H1 (cell line): ENCODE results near the gene ZNF121. TPM values are rescaled to one million over a fixed set of nuclear protein-coding genes. Genes with fewer than 3 reads are reported as not detected.

ENCODE experiments used
- CTCF ChIA-PET: fragments of 300-600 bp; sonication (Branson Sonifier 250); formaldehyde crosslinking; loops from one replicate; lab custom pipeline; 2021; ENCODE audit not compliant: partially characterized antibody; lab: Charles Lee
- POLR2A ChIA-PET: fragments of 300-600 bp; sonication (Branson Sonifier 250); formaldehyde crosslinking; loops from one replicate; lab custom pipeline; 2021; ENCODE audit warnings: inconsistent platforms; ENCODE audit not compliant: partially characterized antibody; lab: Charles Lee
- DNase-seq, 2 experiments: peaks; one replicate each; pipeline versions ENCODE4 v3.0.0 to v3.0.0-alpha.2; 2010 to 2022; ENCODE audit warnings: low spot score in 2 of 2, low read depth in 1 of 2, mixed read lengths in 1 of 2
- FAIRE-seq: peaks from 2 replicates; lab custom pipeline; 2011; peaks lifted over from hg19 to GRCh38; lab: Jason Lieb, UNC
- H2AFZ ChIP-seq: 2 replicates; pipeline ENCODE4 v1.8.1; 2012; ENCODE audit warnings: low read length, inconsistent platforms
- H2AK5ac ChIP-seq: 2 replicates; pipeline ENCODE4 v1.6.1; 2013; ENCODE audit warnings: low read depth, low read length
- H2BK120ac ChIP-seq: replicated peaks from 2 replicates; pipeline ENCODE3; 2013; ENCODE audit warnings: low read depth, low read length, inconsistent platforms
- H2BK12ac ChIP-seq: 2 replicates; pipeline ENCODE4 v1.6.1; 2013; ENCODE audit warnings: low read depth, low read length
- H2BK15ac ChIP-seq: 2 replicates; pipeline ENCODE4 v1.6.1; 2013; ENCODE audit warnings: low read length
- H2BK20ac ChIP-seq: 2 replicates; pipeline ENCODE4 v1.6.1; 2013; ENCODE audit warnings: low read length
- H2BK5ac ChIP-seq: 2 replicates; pipeline ENCODE4 v1.6.1; 2013; ENCODE audit warnings: low read depth, low read length
- H3K14ac ChIP-seq: 2 replicates; pipeline ENCODE4 v1.6.1; 2013; ENCODE audit warnings: inconsistent platforms; ENCODE audit not compliant: insufficient read length
- H3K18ac ChIP-seq: 2 replicates; pipeline ENCODE4 v1.6.1; 2013; ENCODE audit warnings: low read length; ENCODE audit errors: extremely low read depth
- H3K23ac ChIP-seq: 2 replicates; pipeline ENCODE4 v1.6.1; 2013; ENCODE audit warnings: inconsistent platforms; ENCODE audit not compliant: insufficient read length
- H3K23me2 ChIP-seq: 2 replicates; pipeline ENCODE4 v1.6.1; 2013; ENCODE audit warnings: low read depth, low read length
- H3K27ac ChIP-seq: 2 replicates; pipeline ENCODE4 v1.6.1; 2011; ENCODE audit warnings: low read depth, low read length, inconsistent platforms
- H3K27me3 ChIP-seq, 4 experiments: replicated peaks in 1 of 4; 1 replicate in 1 of 4; 2 replicates in 3 of 4; pipeline versions ENCODE4 v1.6.1 to v1.8.1; 2011 to 2013; ENCODE audit warnings: low read length in 3 of 4, mild to moderate bottlenecking in 3 of 4, inconsistent platforms in 2 of 4, mixed read lengths in 2 of 4, moderate library complexity in 1 of 4; ENCODE audit not compliant: control insufficient read depth in 3 of 4, insufficient read depth in 3 of 4; ENCODE audit errors: extremely low read depth in 1 of 4
- H3K36me3 ChIP-seq, 4 experiments: 2 replicates each; pipeline versions ENCODE4 v1.6.1 to v1.8.1; 2011 to 2013; ENCODE audit warnings: mild to moderate bottlenecking in 4 of 4, low read length in 3 of 4, moderate library complexity in 2 of 4, control low read depth in 1 of 4, inconsistent platforms in 1 of 4; ENCODE audit not compliant: insufficient read depth in 4 of 4, control insufficient read depth in 2 of 4
- H3K4ac ChIP-seq: replicated peaks from 2 replicates; pipeline ENCODE3; 2013; ENCODE audit warnings: low read length, low read depth, mixed read lengths, inconsistent platforms; ENCODE audit not compliant: insufficient read length
- H3K4me1 ChIP-seq, 4 experiments: replicated peaks in 1 of 4; 1 replicate in 1 of 4; 2 replicates in 3 of 4; pipeline versions ENCODE4 v1.6.1 to v1.8.1; 2011 to 2013; ENCODE audit warnings: low read length in 3 of 4, inconsistent platforms in 2 of 4, mixed read lengths in 1 of 4; ENCODE audit not compliant: insufficient read depth in 4 of 4, control insufficient read depth in 3 of 4
- H3K4me2 ChIP-seq, 2 experiments: 2 replicates each; pipeline versions ENCODE4 v1.6.1 to v1.8.1; 2011 to 2013; ENCODE audit warnings: low read depth in 2 of 2, low read length in 2 of 2, control low read depth in 1 of 2, inconsistent platforms in 1 of 2, mild to moderate bottlenecking in 1 of 2; ENCODE audit not compliant: insufficient read depth in 1 of 2
- H3K4me3 ChIP-seq, 4 experiments: fragments of 200-600, 300-600 bp in 1 of 4; sonication (generic), shearing (Covaris generic), sonication (Bioruptor Twin) in 1 of 4; 2 replicates each; pipeline versions ENCODE4 v1.5.1 to v1.8.1; 2011 to 2016; ENCODE audit warnings: low read length in 4 of 4, low read depth in 3 of 4, control low read depth in 2 of 4, inconsistent platforms in 2 of 4, mild to moderate bottlenecking in 2 of 4, mixed read lengths in 1 of 4, moderate library complexity in 1 of 4; ENCODE audit not compliant: insufficient read depth in 2 of 4; ENCODE audit errors: extremely low read depth in 1 of 4
- H3K56ac ChIP-seq: replicated peaks from 2 replicates; pipeline ENCODE3; 2013; ENCODE audit warnings: low read depth, mild to moderate bottlenecking, mixed read lengths, low read length, inconsistent platforms; ENCODE audit not compliant: insufficient read length
- H3K79me1 ChIP-seq: 2 replicates; pipeline ENCODE4 v1.6.1; 2013; ENCODE audit warnings: low read depth, low read length, control low read depth
- H3K79me2 ChIP-seq, 2 experiments: 2 replicates each; pipeline versions ENCODE4 v1.6.1 to v1.8.1; 2012 to 2013; ENCODE audit warnings: low read length in 2 of 2, mild to moderate bottlenecking in 2 of 2, inconsistent platforms in 1 of 2; ENCODE audit not compliant: insufficient read depth in 2 of 2, control insufficient read depth in 1 of 2
- H3K9ac ChIP-seq, 4 experiments: replicated peaks in 1 of 4; 1 replicate in 1 of 4; 2 replicates in 3 of 4; pipeline versions ENCODE4 v1.6.1 to v1.8.1; 2011 to 2013; ENCODE audit warnings: low read depth in 3 of 4, low read length in 3 of 4, control low read depth in 2 of 4, mild to moderate bottlenecking in 2 of 4, moderate library complexity in 2 of 4, inconsistent platforms in 1 of 4; ENCODE audit errors: extremely low read depth in 1 of 4
- H3K9me3 ChIP-seq, 2 experiments: 2 replicates each; pipeline versions ENCODE4 v1.6.1 to v1.8.1; 2012 to 2013; ENCODE audit warnings: mild to moderate bottlenecking in 2 of 2, moderate library complexity in 2 of 2, control low read depth in 1 of 2, inconsistent platforms in 1 of 2, low read depth in 1 of 2, low read length in 1 of 2, mixed read lengths in 1 of 2; ENCODE audit not compliant: insufficient read depth in 2 of 2
- H4K20me1 ChIP-seq, 2 experiments: replicated peaks in 1 of 2; 2 replicates each; pipeline versions ENCODE3 to v1.8.1; 2011 to 2013; ENCODE audit warnings: inconsistent platforms in 2 of 2, low read length in 2 of 2, mild to moderate bottlenecking in 1 of 2; ENCODE audit not compliant: insufficient read depth in 2 of 2, control insufficient read depth in 1 of 2
- H4K5ac ChIP-seq: 2 replicates; pipeline ENCODE4 v1.6.1; 2013; ENCODE audit warnings: low read length, low read depth, mixed read lengths, inconsistent platforms; ENCODE audit not compliant: insufficient read length
- H4K8ac ChIP-seq: 2 replicates; pipeline ENCODE4 v1.8.0; 2013; ENCODE audit warnings: mild to moderate bottlenecking, moderate library complexity, low read length, inconsistent platforms; ENCODE audit not compliant: insufficient read depth; ENCODE audit errors: extremely low read depth
- H4K91ac ChIP-seq: replicated peaks from 2 replicates; pipeline ENCODE3; 2013; ENCODE audit warnings: low read length, mixed read lengths, inconsistent platforms; ENCODE audit not compliant: insufficient read length
- CREB1 ChIP-seq: IDR thresholded peaks from 2 replicates; pipeline ENCODE4 v1.6.1; 2012; ENCODE audit warnings: inconsistent platforms
- GTF2F1 ChIP-seq: IDR thresholded peaks from 2 replicates; pipeline ENCODE4 v1.6.1; 2012; ENCODE audit warnings: low read depth, low read length, improper control_type of control experiment, borderline replicate concordance
- POLR2A ChIP-seq, 2 experiments: IDR thresholded peaks; 1 replicate in 1 of 2; 2 replicates in 1 of 2; pipeline ENCODE4 v1.6.1; 2011; ENCODE audit warnings: low read depth in 2 of 2, low read length in 2 of 2, mild to moderate bottlenecking in 2 of 2; ENCODE audit errors: control extremely low read depth in 1 of 2
- TEAD4 ChIP-seq: IDR thresholded peaks from 2 replicates; pipeline ENCODE4 v1.6.1; 2012; ENCODE audit warnings: low read depth, low read length, inconsistent platforms, mixed read lengths
- ZNF274 ChIP-seq: IDR thresholded peaks from 2 replicates; pipeline ENCODE4 v1.7.0; 2012; ENCODE audit warnings: low read length, borderline replicate concordance; ENCODE audit errors: extremely low read depth
- WGBS, 2 experiments: shearing (Covaris generic) in 1 of 2; methylation state at CpG; one replicate each; pipeline versions ENCODE4 v1.1.6 to v1.1.7; 2013 to 2015; ENCODE audit warnings: low lambda C conversion rate in 2 of 2, mixed read lengths in 2 of 2, inconsistent platforms in 1 of 2, low coverage in 1 of 2, missing lambda C conversion rate in 1 of 2; ENCODE audit not compliant: insufficient replicate concordance in 2 of 2, insufficient coverage in 1 of 2, insufficient read length in 1 of 2; ENCODE audit errors: extremely low coverage in 1 of 2, missing lambda C conversion rate in 1 of 2; 5-methylcytosine and 5-hydroxymethylcytosine counted together
- polyA plus RNA-seq, 7 experiments: library from polyadenylated mRNA; depleted of rRNA in 3 of 7; stranded (reverse) in 5 of 7; unstranded in 2 of 7; fragments of >200 nt in 5 of 7; fragments of 200-250 nt in 2 of 7; gene quantifications; 1 replicate in 5 of 7; 2 replicates in 1 of 7; 4 replicates in 1 of 7; pipeline versions ENCODE4 v1.2.1 to v1.2.3, GENCODE V29; 2011 to 2013; ENCODE audit warnings: missing spikeins in 2 of 7, mixed read lengths in 2 of 7
- total RNA-seq: library from RNA; stranded (reverse); fragmentation: NEBNext Ultra II Directional; extraction: Animal tissue kit (Norgen Biotek cat#: 25700); gene quantifications from 2 replicates; pipeline ENCODE4 v1.2.1, GENCODE V29; 2021

The ZNF121 gene
- total and polyA plus RNA-seq, 2 of the 8 experiments (the other 6 are each of a cell fraction or from before 2014, with no cell fraction given) = 22.2 to 220 TPM

- Histone ChIP-seq H3K23me2 (no peaks in the 10 kb centered on the region), H2BK120ac (no peak overlapping the region), H3K4me2 (no peak overlapping the region), H3K79me1 (no peaks in the 10 kb centered on the region), H4K8ac (no peak overlapping the region), H2BK20ac (no peak overlapping the region), H4K20me1 (peaks cover 0 to 5% of the 10 kb centered on the region in 2 experiments), H3K14ac (no peak overlapping the region), H3K9ac (no peak overlapping the region), H3K9me3 (peaks cover 69 to 83% of the 10 kb centered on the region in 2 experiments), H2AFZ (no peak overlapping the region), H2AK5ac (no peak overlapping the region), H3K4me1 (no peaks in the 10 kb centered on the region), H3K79me2 (peaks cover 40 to 94% of the 10 kb centered on the region in 2 experiments), H3K18ac (no peak overlapping the region), H3K23ac (no peak overlapping the region), H3K4me3 (peak overlapping the region in 1 of 4 experiments; percentile 36; a peak in 1 of 8 replicates), H3K56ac (no peak overlapping the region), H3K27me3 (no peaks in the 10 kb centered on the region), H4K91ac (no peak overlapping the region), H2BK12ac (no peak overlapping the region), H3K27ac (no peak overlapping the region), H3K4ac (no peak overlapping the region), H2BK15ac (no peak overlapping the region), H3K36me3 (peaks cover 43 to 100% (median 81%) of the 10 kb centered on the region in 4 experiments), H4K5ac (no peak overlapping the region), H2BK5ac (no peak overlapping the region)
- TF ChIP-seq TEAD4 = 0 out of 2 replicates have a peak, but pooled peaks have one; percentile 24
- TF ChIP-seq GTF2F1 = peak; percentile 91
- no peak for TF ChIP-seq CREB1
- peak in 1 of 2 experiments; percentile 43; a peak in 1 of 3 replicates for TF ChIP-seq POLR2A (IDR thresholded peaks at IDR 0.05; ENCODE audit: control extremely low read depth in 1 of 2, low read depth in 2 of 2, low read length in 2 of 2)
- peak; percentile 74 for TF ChIP-seq ZNF274
- DNase-seq = no peak
- CTCF ChIA-PET = interaction anchor here (1.0 kb wide), 1 partner anchor 18 kb away, joined by 3 read pairs; no protein-coding TSS in a partner anchor
- FAIRE-seq = no peak
- 94% methylated on average over 9 of the region's 9 CpGs; no CpG with 5 or more reads in 1 of the 2 experiments for WGBS, 2 experiments
- POLR2A ChIA-PET = interaction anchor here (0.9 kb wide), 1 partner anchor 16 kb away, joined by 5 read pairs; no protein-coding TSS in a partner anchor
These were observed 18.2 kb downstream of the ZNF121 start for GRCh38 chr19:9565900-9566705.
